IMR-90 (cell line): Measurements from ENCODE around the gene ZNF362.

Experiments
- BHLHE40 ChIP-seq: fragments of 150-350 bp; IDR thresholded peaks from 2 replicates; pipeline ENCODE4 v1.6.1; 2016; ENCODE audit warnings: mild to moderate bottlenecking, low read depth, low read length
- CEBPB ChIP-seq: IDR thresholded peaks from 2 replicates; pipeline ENCODE4 v1.6.1; 2012; ENCODE audit warnings: low read depth, low read length, improper control_type of control experiment
- MAFK ChIP-seq: IDR thresholded peaks from 2 replicates; pipeline ENCODE4 v1.6.1; 2012; ENCODE audit warnings: low read depth, low read length, improper control_type of control experiment
- MAZ ChIP-seq: IDR thresholded peaks from 2 replicates; pipeline ENCODE4 v1.6.1; 2012; ENCODE audit warnings: low read depth, mild to moderate bottlenecking, low read length, improper control_type of control experiment, moderate library complexity, borderline replicate concordance
- MXI1 ChIP-seq: IDR thresholded peaks from 2 replicates; pipeline ENCODE4 v1.6.1; 2012; ENCODE audit warnings: low read depth, mild to moderate bottlenecking, low read length, moderate library complexity, borderline replicate concordance
- POLR2A ChIP-seq: IDR thresholded peaks from 2 replicates; pipeline ENCODE4 v1.6.1; 2012; ENCODE audit warnings: mild to moderate bottlenecking, low read depth, low read length
- RAD21 ChIP-seq: IDR thresholded peaks from 2 replicates; pipeline ENCODE4 v1.6.1; 2012; ENCODE audit warnings: low read length, improper control_type of control experiment
- RCOR1 ChIP-seq: IDR thresholded peaks from 2 replicates; pipeline ENCODE4 v1.6.1; 2012; ENCODE audit warnings: mild to moderate bottlenecking, low read length, improper control_type of control experiment; ENCODE audit not compliant: insufficient replicate concordance
- SMC3 ChIP-seq: fragments of 150-350 bp; IDR thresholded peaks from 2 replicates; pipeline ENCODE4 v1.6.1; 2016; ENCODE audit warnings: low read depth, mild to moderate bottlenecking, antibody characterized with exemption, low read length, moderate library complexity
- TF ChIP-seq, protein P1 (sequence below): conservative IDR thresholded peaks from 2 replicates; pipeline ENCODE4 v1.5.1; 2012; ENCODE audit warnings: mild to moderate bottlenecking, low read depth, low read length, improper control_type of control experiment
- TF ChIP-seq, protein P2 (sequence below): fragments of 150-350 bp; IDR thresholded peaks from 2 replicates; pipeline ENCODE4 v1.6.1; 2017; ENCODE audit warnings: mild to moderate bottlenecking, antibody characterized with exemption, low read length, low read depth

DNA sequence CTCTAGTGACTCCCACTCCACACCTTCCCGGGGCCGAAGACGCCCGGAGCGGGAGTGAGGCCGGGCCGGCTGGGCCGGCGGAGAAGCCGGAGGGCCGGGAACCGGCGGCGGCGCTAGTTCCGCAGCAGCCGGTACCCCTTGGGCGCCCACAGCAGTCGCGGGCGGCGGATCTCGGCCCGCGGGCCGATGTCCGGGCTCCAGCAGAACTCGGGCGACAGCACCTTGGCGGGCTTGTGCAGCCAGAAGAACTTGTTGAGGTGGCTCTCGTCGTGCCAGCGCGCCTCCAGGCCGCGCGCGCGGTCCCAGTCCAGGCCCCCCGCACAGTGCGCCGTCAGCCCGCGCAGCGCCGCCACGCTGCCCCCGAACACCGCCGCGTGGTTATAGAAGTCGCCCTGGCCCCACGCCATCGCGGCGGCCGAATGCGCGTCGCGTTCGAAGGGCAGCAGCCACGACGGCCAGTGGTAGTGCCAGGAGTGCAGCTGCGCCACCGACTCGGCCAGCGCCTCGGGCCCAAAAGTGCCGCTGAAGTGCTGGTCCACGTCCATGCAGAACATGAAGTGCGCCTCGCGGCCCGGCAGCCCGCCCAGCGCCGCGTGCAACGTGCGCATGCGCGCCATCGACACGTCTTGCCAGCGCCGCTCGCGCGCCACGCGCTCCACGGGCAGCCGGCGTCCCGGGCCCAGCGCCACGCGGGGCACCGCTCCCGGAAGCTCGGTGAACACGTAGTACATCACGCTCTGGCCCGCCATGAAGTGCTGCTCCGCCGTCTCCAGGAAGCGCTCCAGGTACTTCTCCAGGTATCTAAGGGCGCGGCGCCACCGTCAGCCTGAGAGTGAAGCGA lies 50.6 kb downstream of the ZNF362 start:
- TF ChIP-seq, protein P1, sequence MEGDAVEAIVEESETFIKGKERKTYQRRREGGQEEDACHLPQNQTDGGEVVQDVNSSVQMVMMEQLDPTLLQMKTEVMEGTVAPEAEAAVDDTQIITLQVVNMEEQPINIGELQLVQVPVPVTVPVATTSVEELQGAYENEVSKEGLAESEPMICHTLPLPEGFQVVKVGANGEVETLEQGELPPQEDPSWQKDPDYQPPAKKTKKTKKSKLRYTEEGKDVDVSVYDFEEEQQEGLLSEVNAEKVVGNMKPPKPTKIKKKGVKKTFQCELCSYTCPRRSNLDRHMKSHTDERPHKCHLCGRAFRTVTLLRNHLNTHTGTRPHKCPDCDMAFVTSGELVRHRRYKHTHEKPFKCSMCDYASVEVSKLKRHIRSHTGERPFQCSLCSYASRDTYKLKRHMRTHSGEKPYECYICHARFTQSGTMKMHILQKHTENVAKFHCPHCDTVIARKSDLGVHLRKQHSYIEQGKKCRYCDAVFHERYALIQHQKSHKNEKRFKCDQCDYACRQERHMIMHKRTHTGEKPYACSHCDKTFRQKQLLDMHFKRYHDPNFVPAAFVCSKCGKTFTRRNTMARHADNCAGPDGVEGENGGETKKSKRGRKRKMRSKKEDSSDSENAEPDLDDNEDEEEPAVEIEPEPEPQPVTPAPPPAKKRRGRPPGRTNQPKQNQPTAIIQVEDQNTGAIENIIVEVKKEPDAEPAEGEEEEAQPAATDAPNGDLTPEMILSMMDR: no peak
- TF ChIP-seq POLR2A: no peak
- TF ChIP-seq SMC3: no peak
- TF ChIP-seq RAD21: no peak
- no peak for TF ChIP-seq BHLHE40
- TF ChIP-seq MAFK: no peak
- TF ChIP-seq CEBPB: no peak
- no peak for TF ChIP-seq MXI1
- no peak for TF ChIP-seq MAZ
- TF ChIP-seq, protein P2, sequence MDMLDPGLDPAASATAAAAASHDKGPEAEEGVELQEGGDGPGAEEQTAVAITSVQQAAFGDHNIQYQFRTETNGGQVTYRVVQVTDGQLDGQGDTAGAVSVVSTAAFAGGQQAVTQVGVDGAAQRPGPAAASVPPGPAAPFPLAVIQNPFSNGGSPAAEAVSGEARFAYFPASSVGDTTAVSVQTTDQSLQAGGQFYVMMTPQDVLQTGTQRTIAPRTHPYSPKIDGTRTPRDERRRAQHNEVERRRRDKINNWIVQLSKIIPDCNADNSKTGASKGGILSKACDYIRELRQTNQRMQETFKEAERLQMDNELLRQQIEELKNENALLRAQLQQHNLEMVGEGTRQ: no peak
- TF ChIP-seq RCOR1: no peak
